Sigmoid colon (tissue), 7 donors: Measurements from ENCODE around the gene PACC1. TPM values are rescaled to one million over a fixed set of nuclear protein-coding genes. Genes with fewer than 3 reads are reported as not detected.

Source experiments
- DNase-seq: peaks from one replicate; pipeline ENCODE4 v3.0.0-alpha.2; 2019
- H3K27ac ChIP-seq, 4 donors: fragments of 200-600 bp; sonication (generic); one replicate each; pipeline ENCODE4 v1.5.1; 2016 to 2019; ENCODE audit warnings: mild to moderate bottlenecking in 1 of 4
- H3K27me3 ChIP-seq, 3 donors: fragments of 200-600 bp; sonication (generic); one replicate each; pipeline ENCODE4 v1.5.1; 2019; ENCODE audit warnings: mild to moderate bottlenecking in 1 of 3
- H3K36me3 ChIP-seq, 4 donors: fragments of 200-600 bp; sonication (generic); one replicate each; pipeline ENCODE4 v1.5.1; 2016 to 2019
- H3K4me1 ChIP-seq, 4 donors: fragments of 200-600 bp; sonication (generic); one replicate each; pipeline ENCODE4 v1.5.1; 2017 to 2019
- H3K4me3 ChIP-seq, 4 donors: fragments of 200-600 bp; sonication (generic); one replicate each; pipeline ENCODE4 v1.5.1; 2017 to 2019; ENCODE audit warnings: mild to moderate bottlenecking in 2 of 4, moderate library complexity in 1 of 4
- H3K9me3 ChIP-seq, 4 donors: fragments of 200-600 bp in 3 of 4; sonication (generic) in 3 of 4; one replicate each; pipeline versions ENCODE4 v1.5.1 to v1.6.1; 2013 to 2019
- CTCF ChIP-seq, 4 experiments: fragments of 450-650 bp in 3 of 4; fragments of 200-600 bp in 1 of 4; IDR thresholded peaks; one replicate each; pipeline ENCODE4 v1.5.1; 2016 to 2019; ENCODE audit warnings: antibody characterized with exemption in 4 of 4, mild to moderate bottlenecking in 3 of 4, moderate library complexity in 2 of 4
- EP300 ChIP-seq, 4 donors: sonication (generic); formaldehyde crosslinking; IDR thresholded peaks; one replicate each; pipeline ENCODE4 v1.6.1; 2017; ENCODE audit warnings: antibody characterized with exemption in 4 of 4
- POLR2A ChIP-seq, 2 donors: fragments of 450-650 bp; IDR thresholded peaks; one replicate each; pipeline ENCODE4 v1.6.1; 2016; ENCODE audit warnings: antibody characterized with exemption in 2 of 2, mild to moderate bottlenecking in 2 of 2, moderate library complexity in 2 of 2
- POLR2AphosphoS5 ChIP-seq, 4 donors: sonication (generic); formaldehyde crosslinking; IDR thresholded peaks; one replicate each; pipeline ENCODE4 v1.6.1; 2017; ENCODE audit warnings: antibody characterized with exemption in 4 of 4
- WGBS, 2 donors: extraction: QIAGEN DNeasy Blood & Tissue Kit; methylation state at CpG; one replicate each; pipeline ENCODE4 v1.1.7; 2013; 5-methylcytosine and 5-hydroxymethylcytosine counted together
- intact Hi-C: fragments of 100-400 bp; cut with DNase I; formaldehyde crosslinking; loops from one replicate; pipeline ENCODE4 v1.15.1; 2023
- polyA plus RNA-seq, 3 donors: library from polyadenylated mRNA; stranded (reverse); fragments of 200-250 nt; gene quantifications; one replicate each; pipeline ENCODE4 v1.2.3, GENCODE V29; 2013
- total RNA-seq, 4 donors: library from RNA; depleted of rRNA; stranded (reverse); fragments of >200 nt; gene quantifications; one replicate each; pipeline ENCODE4 v1.1.0, GENCODE V29; 2016
- donor health status: healthy with polysubstance abuse.
- donor health status: Bipolar disorder and iron deficiency.
- donor health status: healthy.

The PACC1 gene
- total and polyA plus RNA-seq, 7 donors = 0.60 to 6.9 (median 2.9) TPM

- H3K4me3 ChIP-seq = no peak overlapping the region
- TF ChIP-seq EP300 (IDR thresholded peaks at IDR 0.05) (no peak), CTCF (IDR thresholded peaks at IDR 0.05) (no peak), POLR2AphosphoS5 (IDR thresholded peaks at IDR 0.05) (no peak), POLR2A (IDR thresholded peaks at IDR 0.05) (no peak)
- no peaks in the 10 kb centered on the region for H3K9me3 ChIP-seq
- intact Hi-C loops = no loop called here
- H3K27ac ChIP-seq = no peak overlapping the region
- H3K4me1 ChIP-seq = peaks cover 0 to 18% (median 12%) of the 10 kb centered on the region in 4 donors
- H3K36me3 ChIP-seq = peaks cover 0 to 1% (median 0%) of the 10 kb centered on the region in 4 donors
- no peaks in the 10 kb centered on the region for H3K27me3 ChIP-seq
- DNase-seq = no peak
- WGBS, 2 donors = 93 to 95% methylated on average over 2 of the region's 2 CpGs
Observed at GRCh38 chr1:212438831-212439237, 24.1 kb upstream of the PACC1 start.

GRCh38 chr1:212437179-212437798, 22.6 kb upstream of the PACC1 start:
- no peaks in the 10 kb centered on the region for H3K27me3 ChIP-seq
- no peak overlapping the region for H3K4me3 ChIP-seq
- WGBS, 2 donors = 75 to 82% methylated on average over 4 of the region's 4 CpGs
- H3K9me3 ChIP-seq = no peaks in the 10 kb centered on the region
- intact Hi-C loops = no loop called here
- H3K36me3 ChIP-seq = no peaks in the 10 kb centered on the region
- DNase-seq = no peak
- peaks cover 0 to 26% (median 16%) of the 10 kb centered on the region in 4 donors for H3K4me1 ChIP-seq
- TF ChIP-seq POLR2AphosphoS5 (IDR thresholded peaks at IDR 0.05) = no peak
- TF ChIP-seq EP300 (IDR thresholded peaks at IDR 0.05) = no peak
- no peak for TF ChIP-seq POLR2A (IDR thresholded peaks at IDR 0.05)
- TF ChIP-seq CTCF (IDR thresholded peaks at IDR 0.05) = no peak
- H3K27ac ChIP-seq = no peak overlapping the region

- no peaks in the 10 kb centered on the region for H3K36me3 ChIP-seq
- 97 to 98% methylated on average over 4 of the region's 4 CpGs for whole genome bisulfite sequencing, 2 donors
- H3K4me1 ChIP-seq = peaks cover 0 to 18% (median 13%) of the 10 kb centered on the region in 4 donors
- H3K27me3 ChIP-seq = no peaks in the 10 kb centered on the region
- DNase-seq = no peak
- TF ChIP-seq POLR2AphosphoS5 (IDR thresholded peaks at IDR 0.05) (no peak), CTCF (IDR thresholded peaks at IDR 0.05) (no peak), POLR2A (IDR thresholded peaks at IDR 0.05) (no peak), EP300 (IDR thresholded peaks at IDR 0.05) (no peak)
- no peak overlapping the region for H3K4me3 ChIP-seq
- no peak overlapping the region for H3K27ac ChIP-seq
- intact Hi-C loops = loop anchor here (5.0 kb wide), 2 partner anchors 148 to 398 kb away; partner anchors contain the start of genes DTL, INTS7 and PPP2R5A
- H3K9me3 ChIP-seq = no peaks in the 10 kb centered on the region
Observed at GRCh38 chr1:212434992-212435391, 20.3 kb upstream of the PACC1 start.

GRCh38 chr1:212433577-212434462, 19.1 kb upstream of the PACC1 start:
- Histone ChIP-seq H3K4me3 (peak overlapping the region; percentile 35 to 96 (median 80)), H3K36me3 (no peaks in the 10 kb centered on the region), H3K27me3 (no peaks in the 10 kb centered on the region), H3K9me3 (no peaks in the 10 kb centered on the region), H3K27ac (peak overlapping the region; percentile 76 to 90 (median 88)), H3K4me1 (peaks cover 0 to 18% (median 13%) of the 10 kb centered on the region in 4 donors)
- TF ChIP-seq EP300 (IDR thresholded peaks at IDR 0.05) = no peak
- no peak for TF ChIP-seq CTCF (IDR thresholded peaks at IDR 0.05)
- no peak for TF ChIP-seq POLR2A (IDR thresholded peaks at IDR 0.05)
- no peak for TF ChIP-seq POLR2AphosphoS5 (IDR thresholded peaks at IDR 0.05)
- intact Hi-C loops = loop anchor here (5.0 kb wide), 2 partner anchors 147 to 397 kb away; partner anchors contain the start of genes DTL, INTS7 and PPP2R5A
- WGBS, 2 donors = 65 to 74% methylated on average over 17 of the region's 17 CpGs
- no peak for DNase-seq
